ENCODE results near the gene RHOD.

DNA sequence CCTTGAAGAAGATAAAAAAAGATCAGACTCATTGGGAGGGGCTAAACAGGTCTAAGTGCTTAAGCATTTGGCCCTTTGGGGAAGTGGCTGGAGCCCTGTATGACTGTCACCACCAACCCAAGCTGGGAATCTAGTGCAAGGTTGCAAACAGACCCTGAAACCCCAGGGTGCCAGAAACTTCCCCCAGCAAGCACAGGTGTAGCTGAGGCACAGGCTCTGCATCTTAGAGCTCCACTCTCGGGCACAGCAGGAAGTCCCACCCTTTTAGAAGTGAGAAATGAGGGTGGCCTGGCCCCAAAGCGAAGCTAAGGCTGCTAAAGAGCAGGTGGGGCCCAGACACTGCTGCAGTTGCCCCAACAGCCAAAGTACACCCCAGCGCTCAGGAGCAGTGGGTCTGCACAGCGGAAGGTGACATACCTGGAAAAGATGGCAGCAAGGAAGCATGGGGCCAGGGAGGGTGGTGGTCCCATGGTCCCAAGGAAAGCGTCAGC, 56.6 kb downstream of the RHOD start:
- TF ChIP-seq, protein P1, sequence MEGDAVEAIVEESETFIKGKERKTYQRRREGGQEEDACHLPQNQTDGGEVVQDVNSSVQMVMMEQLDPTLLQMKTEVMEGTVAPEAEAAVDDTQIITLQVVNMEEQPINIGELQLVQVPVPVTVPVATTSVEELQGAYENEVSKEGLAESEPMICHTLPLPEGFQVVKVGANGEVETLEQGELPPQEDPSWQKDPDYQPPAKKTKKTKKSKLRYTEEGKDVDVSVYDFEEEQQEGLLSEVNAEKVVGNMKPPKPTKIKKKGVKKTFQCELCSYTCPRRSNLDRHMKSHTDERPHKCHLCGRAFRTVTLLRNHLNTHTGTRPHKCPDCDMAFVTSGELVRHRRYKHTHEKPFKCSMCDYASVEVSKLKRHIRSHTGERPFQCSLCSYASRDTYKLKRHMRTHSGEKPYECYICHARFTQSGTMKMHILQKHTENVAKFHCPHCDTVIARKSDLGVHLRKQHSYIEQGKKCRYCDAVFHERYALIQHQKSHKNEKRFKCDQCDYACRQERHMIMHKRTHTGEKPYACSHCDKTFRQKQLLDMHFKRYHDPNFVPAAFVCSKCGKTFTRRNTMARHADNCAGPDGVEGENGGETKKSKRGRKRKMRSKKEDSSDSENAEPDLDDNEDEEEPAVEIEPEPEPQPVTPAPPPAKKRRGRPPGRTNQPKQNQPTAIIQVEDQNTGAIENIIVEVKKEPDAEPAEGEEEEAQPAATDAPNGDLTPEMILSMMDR (IDR thresholded peaks at IDR 0.05 in 4 of 5, conservative IDR thresholded peaks at IDR 0.05 in 1 of 5): no peak
- no peak for TF ChIP-seq POLR2A (IDR thresholded peaks at IDR 0.05)
